BE2C (cell line): Measurements from ENCODE around the gene ABCB11.
A peak's percentile ranks its signal among the peaks of the same experiment; 100 is the strongest.

Source experiments
- DNase-seq: peaks from one replicate; pipeline ENCODE4 v3.0.0-alpha.2; 2020
- H3K27me3 ChIP-seq: fragments of 250-450 bp; sonication (Bioruptor Pico); 2 replicates; pipeline ENCODE4 v1.5.1; 2020; ENCODE audit warnings: mild to moderate bottlenecking
- H3K36me3 ChIP-seq: fragments of 250-450 bp; sonication (Bioruptor Pico); 2 replicates; pipeline ENCODE4 v1.5.1; 2020; ENCODE audit warnings: mild to moderate bottlenecking
- H3K4me1 ChIP-seq: fragments of 250-450 bp; sonication (Bioruptor Pico); 2 replicates; pipeline ENCODE4 v1.5.1; 2020
- H3K4me3 ChIP-seq: 2 replicates; pipeline ENCODE4 v1.5.1; 2011; ENCODE audit warnings: low read depth, low read length
- H3K9me3 ChIP-seq: fragments of 250-450 bp; sonication (Bioruptor Pico); 2 replicates; pipeline ENCODE4 v1.5.1; 2020
- TF ChIP-seq, protein P1 (sequence below): IDR thresholded peaks from 2 replicates; pipeline ENCODE4 v1.5.1; 2012; ENCODE audit warnings: mild to moderate bottlenecking, low read depth, low read length

ABCB11 gene

DNA sequence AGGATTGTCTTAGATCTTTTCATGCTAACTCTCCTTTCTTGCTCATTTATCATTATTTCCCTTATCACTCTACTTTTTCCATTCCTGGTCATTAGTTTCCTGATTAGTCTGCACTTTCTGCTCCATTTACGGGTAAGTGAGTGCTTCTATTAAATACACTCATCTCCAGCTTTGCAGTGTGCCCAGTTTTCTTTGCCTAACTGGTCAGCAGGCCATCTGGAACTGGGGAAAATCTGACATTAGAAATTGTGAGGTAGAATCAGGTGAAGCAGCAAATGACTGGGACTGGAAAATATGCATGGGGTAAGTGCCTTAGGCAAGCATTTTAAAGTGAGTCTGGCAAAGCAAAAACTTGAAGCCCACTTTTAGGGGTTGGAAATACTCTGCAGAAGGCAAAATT is 100.9 kb downstream of the ABCB11 start:
- TF ChIP-seq, protein P1, sequence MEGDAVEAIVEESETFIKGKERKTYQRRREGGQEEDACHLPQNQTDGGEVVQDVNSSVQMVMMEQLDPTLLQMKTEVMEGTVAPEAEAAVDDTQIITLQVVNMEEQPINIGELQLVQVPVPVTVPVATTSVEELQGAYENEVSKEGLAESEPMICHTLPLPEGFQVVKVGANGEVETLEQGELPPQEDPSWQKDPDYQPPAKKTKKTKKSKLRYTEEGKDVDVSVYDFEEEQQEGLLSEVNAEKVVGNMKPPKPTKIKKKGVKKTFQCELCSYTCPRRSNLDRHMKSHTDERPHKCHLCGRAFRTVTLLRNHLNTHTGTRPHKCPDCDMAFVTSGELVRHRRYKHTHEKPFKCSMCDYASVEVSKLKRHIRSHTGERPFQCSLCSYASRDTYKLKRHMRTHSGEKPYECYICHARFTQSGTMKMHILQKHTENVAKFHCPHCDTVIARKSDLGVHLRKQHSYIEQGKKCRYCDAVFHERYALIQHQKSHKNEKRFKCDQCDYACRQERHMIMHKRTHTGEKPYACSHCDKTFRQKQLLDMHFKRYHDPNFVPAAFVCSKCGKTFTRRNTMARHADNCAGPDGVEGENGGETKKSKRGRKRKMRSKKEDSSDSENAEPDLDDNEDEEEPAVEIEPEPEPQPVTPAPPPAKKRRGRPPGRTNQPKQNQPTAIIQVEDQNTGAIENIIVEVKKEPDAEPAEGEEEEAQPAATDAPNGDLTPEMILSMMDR, result no peak
- no peak for DNase-seq
- H3K4me3 ChIP-seq, result no peak overlapping the region
- H3K9me3 ChIP-seq, result no peaks in the 10 kb centered on the region
- H3K36me3 ChIP-seq, result no peaks in the 10 kb centered on the region
- H3K27me3 ChIP-seq, result no peaks in the 10 kb centered on the region
- H3K4me1 ChIP-seq, result no peaks in the 10 kb centered on the region

DNA sequence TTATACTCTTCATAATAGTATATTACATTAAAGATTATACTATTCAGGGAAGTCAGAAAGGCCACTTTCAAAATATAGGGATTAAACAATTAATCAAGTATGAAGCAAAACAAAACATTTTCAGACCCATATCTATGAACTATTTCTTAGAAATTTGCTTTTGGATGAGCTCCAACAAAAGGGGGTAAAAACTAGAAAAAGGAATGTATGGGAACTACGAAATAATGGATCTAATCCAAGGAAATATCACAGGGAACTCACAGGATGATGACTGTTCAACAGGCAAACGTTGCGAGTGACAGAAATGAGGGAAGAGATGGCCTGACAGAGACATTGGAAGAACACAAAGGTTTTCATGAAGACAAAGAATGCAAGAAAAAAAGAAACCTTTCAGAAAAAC is 102.1 kb downstream of the ABCB11 start:
- Histone ChIP-seq H3K4me1 (no peaks in the 10 kb centered on the region), H3K36me3 (no peaks in the 10 kb centered on the region), H3K9me3 (no peaks in the 10 kb centered on the region), H3K4me3 (no peak overlapping the region), H3K27me3 (no peaks in the 10 kb centered on the region)
- TF ChIP-seq, protein P1, result no peak
- DNase-seq, result no peak

DNA sequence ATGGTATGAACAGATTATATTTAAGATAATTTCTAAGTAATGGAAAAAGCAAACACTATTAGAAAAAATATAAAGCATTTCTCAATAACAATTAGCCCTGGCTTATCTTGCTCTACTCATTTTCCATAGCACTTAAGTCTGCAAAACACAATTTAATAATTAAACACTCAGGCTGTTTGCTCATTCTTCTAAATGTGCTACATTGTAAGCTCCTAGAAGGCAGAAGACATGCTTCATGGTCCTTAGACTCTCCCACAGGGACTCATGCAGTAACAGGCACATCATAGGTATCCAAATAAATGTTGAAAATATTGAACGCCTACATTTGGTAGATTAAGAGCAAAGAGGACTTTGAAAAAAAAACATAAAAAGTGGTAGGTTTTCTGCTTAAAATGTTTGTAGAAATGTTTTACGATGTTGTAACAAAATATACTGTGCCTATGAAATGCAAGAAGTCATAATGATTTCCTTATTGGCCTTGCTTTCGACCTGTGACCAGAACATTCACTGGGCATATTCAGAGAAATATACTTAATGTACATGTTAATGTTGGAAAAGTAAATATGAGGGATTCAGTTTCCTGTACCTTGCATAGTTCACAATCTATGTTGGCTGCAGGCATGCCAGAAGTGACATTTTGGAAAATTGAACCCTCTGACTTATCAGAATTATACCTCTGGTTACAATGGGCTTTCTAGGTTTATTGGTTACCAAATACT is 102.9 kb downstream of the ABCB11 start:
- H3K27me3 ChIP-seq, result no peaks in the 10 kb centered on the region

DNA sequence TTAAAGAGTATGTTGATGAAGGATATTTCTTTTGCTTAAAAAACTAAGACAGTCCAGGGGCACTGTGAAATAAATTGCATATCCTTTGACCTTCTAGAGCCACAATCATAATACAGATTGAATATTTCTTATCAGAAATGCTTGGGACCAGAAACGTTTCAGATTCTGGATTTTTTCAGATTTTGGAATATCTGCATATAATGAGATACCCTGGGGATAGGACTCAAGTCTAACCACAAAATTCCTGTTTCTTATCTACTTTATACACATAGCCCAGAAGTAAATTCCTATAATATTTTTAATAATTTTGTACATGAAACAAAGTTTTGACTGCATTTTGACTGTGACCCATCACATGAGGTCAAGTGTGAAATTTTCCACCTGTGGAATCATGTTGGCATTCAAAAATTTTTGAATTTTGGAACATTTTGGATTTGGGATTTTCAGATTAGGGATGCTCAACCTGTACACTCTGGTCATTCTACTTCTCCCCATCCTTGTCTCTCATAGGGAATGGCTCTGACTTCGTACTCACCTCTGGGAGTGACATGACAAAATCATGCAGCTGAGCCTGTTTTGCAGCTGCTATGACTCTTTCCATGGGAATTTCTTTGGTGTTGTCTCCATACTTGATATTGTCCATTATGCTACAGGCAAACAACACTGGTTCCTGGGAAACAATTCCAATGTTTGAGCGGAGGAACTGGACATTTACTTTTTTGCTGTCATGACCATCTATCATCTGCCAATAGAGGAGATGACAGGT is 104.3 kb downstream of the ABCB11 start:
- DNase-seq, result no peak
- Histone ChIP-seq H3K27me3 (no peaks in the 10 kb centered on the region), H3K9me3 (no peaks in the 10 kb centered on the region), H3K36me3 (no peaks in the 10 kb centered on the region), H3K4me3 (no peak overlapping the region), H3K4me1 (no peaks in the 10 kb centered on the region)
- TF ChIP-seq, protein P1, result no peak

More for the DNA sequence above, 102.9 kb downstream of the ABCB11 start:
- TF ChIP-seq, protein P1, result no peak
- no peak overlapping the region for H3K4me3 ChIP-seq
- H3K9me3 ChIP-seq, result no peaks in the 10 kb centered on the region
- no peak for DNase-seq
- no peaks in the 10 kb centered on the region for H3K4me1 ChIP-seq
- H3K36me3 ChIP-seq, result no peaks in the 10 kb centered on the region

DNA sequence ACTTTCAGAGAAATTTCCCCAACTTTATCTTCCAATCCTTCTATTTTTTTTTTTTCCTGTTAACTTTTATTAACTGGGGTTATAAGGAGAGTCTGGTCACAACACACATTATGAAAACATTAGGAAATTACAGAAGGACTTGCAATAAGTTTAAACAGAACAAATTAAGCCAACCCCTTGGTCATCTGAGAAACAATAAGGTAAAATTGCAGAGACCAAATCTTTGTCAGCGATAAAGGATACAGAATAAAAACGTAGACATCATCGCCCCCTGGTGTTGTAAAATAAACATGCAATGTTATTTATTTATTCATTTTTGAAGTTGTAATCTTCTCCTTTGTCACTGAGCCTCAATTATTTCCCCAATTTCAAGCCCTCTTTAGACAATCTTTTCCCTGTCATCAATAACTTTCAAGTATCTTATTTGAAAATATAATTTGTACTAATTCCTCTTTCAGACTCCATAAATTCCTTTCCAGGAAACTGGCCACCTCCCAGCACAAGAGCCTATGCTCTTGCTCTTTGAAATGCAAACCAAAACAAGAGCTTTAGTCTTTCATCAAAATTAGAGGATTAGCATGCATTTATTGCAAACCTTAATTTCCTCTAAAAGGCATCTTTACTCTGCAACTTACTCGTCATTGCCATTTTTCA is 110.5 kb downstream of the ABCB11 start:
- H3K36me3 ChIP-seq, result no peaks in the 10 kb centered on the region
- no peak overlapping the region for H3K4me3 ChIP-seq
- H3K9me3 ChIP-seq, result no peaks in the 10 kb centered on the region
- no peaks in the 10 kb centered on the region for H3K4me1 ChIP-seq
- TF ChIP-seq, protein P1, result peak; percentile 35
- DNase-seq, result no peak
- no peaks in the 10 kb centered on the region for H3K27me3 ChIP-seq
